Myocyte (in vitro differentiated cells): Measurements from ENCODE around the gene ZNF816. TPM values are rescaled to one million over a fixed set of nuclear protein-coding genes. Genes with fewer than 3 reads are reported as not detected.
"Not testable (repeated sequence)": the region's sequence is repeated elsewhere in the genome, so short reads cannot be mapped to it uniquely, and the experiment has no call there.

Experiments
- DNase-seq: peaks from one replicate; pipeline ENCODE4 v3.0.0-alpha.2; 2012; ENCODE audit warnings: low read depth
- total RNA-seq: library from RNA; depleted of rRNA; stranded (reverse); fragments of >200 nt; gene quantifications from 2 replicates; pipeline ENCODE4 v1.2.3, GENCODE V29; 2014

Gene ZNF816
- total RNA-seq, 1 donor from 2014 or later = 6.2 TPM

DNA sequence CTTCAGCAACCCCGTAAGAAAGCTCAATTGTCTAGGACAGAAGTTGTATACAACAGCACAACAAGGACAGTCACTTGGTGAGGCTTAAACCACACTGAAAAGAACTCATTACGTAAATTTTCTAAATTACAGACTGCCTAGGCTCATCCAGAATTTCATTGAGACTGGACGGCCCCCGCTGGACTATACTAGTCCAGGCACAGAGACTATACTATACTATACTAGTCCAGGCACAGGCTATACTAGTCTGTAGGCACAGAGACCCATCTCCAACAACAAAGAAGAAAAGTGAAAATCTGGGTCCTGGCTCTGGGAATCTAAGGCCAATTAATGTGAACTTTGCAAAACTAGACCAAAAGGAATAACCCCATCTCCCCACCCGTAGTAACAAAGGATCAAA, 700 bp downstream of the ZNF816 start:
- DNase-seq = no peak

DNA sequence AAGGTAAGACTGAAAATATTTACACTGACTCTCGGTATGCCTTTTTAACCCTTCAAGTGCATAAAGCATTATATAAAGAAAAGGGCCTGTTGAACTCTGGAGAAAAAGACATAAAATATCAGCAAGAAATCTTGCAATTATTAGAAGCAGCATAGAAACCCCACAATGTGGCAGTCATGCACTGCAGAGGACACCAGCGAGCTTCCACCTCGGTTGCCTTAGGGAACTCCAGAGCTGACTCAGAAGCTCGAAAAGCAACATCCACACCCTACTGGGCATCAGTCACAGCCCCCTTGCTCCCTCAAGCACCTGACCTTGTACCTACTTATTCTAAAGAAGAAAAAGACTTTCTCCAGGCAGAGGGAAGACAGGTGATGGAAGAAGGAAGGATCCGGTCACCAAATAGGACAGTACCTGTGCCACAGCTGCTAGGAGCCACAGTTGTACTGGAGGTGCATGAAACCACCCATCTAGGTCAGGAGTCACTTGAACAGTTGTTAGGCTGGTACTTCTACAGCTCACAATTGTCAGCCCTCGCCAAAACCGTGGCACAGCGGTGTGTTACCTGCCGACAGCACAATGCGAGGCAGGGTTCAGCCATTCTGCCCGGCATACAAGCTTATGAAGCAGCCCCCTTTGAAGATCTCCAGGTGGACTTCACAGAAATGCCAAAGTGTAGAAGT, 2.9 kb downstream of the ZNF816 start:
- DNase-seq = no peak

DNA sequence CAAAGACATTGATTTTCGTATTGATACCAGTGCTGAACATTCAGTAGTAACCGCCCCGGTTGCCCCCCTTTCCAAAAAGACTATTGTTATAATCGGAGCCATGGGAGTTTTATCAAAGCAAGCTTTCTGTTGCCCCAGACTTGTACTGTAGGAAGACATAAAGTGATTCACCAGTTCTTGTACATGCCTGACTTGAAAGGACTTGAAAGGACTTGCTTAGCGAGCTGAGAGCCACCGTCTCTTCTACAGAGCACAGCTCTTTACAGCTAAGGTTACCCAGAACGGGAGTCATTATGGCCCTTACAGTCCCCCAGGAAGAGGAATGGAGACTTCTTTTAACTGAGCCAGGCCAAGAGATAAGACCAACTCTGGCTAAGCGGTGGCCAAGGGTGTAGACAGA, 5.1 kb downstream of the ZNF816 start:
- DNase-seq = no peak

DNA sequence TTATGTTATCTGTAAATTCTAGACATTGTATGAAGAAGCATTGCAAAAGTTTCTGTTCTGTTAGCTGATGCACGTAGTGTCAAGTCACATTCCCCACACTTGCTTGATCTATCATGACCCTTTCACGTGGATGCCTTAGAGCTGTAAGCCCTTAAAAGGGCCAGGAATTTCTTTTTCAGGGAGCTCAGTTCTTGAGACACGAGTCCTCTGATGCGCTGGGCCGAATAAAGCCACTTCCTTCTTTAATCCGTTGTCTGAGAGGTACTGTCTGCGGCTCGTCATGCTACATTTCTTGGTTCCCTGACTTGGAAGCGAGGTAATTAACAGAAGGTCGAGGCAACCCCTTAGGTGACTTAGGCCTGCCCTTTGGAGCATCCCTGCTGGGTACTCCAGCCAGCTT, 5.8 kb downstream of the ZNF816 start:
- DNase-seq = no peak

DNA sequence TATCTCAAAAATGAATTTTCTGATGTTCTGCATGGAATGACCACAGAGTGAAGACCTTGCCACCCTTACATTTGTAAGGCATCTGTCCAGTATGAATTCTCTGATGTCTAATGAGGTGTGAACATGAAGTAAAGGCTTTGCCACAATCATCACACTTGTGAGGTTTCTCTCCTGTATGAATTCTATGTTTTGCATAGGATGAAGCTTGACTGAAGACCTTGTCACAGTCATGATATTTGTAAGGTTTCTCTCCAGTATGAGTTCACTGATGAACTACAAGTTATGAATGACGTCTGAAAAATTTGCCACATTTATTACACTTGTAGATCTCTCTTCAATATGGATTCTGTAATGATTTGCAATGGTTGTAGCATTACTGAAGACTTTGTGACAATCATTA, 13.3 kb downstream of the ZNF816 start:
- DNase-seq = no peak

DNA sequence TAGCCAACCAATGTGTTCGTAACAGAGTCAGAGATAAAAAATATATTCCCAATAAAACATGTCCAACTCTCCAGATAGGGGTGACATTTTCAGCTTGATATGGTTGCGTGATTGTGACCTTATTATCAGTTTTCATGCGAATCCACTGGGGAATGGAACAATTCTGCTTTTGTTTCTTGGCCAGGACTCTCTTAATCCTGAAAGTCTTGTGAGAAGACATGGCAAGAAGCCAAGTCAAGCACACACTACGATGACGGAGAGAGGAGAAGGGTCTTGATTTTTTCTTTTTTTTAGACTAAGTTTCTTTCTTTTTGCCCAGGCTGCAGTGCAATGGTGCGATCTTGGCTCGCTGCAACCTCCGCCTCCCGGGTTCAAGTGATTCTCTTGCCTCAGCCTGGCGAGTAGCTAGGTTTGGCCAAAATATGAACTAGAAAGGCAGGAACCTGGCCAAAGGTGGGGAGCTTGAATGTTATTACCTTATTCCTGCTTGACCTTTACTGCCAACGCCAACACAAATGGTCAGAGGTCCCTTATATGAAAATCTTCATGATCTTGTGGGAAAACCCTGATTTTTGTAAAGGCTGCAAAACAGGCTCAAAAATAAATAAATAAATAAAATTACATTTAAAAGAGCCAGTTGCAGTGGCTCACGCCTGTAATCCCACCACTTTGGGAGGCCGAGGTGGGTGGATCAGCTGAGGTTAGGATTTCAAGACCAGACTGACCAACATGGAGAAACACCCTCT, 14.5 kb downstream of the ZNF816 start:
- DNase-seq = no peak

DNA sequence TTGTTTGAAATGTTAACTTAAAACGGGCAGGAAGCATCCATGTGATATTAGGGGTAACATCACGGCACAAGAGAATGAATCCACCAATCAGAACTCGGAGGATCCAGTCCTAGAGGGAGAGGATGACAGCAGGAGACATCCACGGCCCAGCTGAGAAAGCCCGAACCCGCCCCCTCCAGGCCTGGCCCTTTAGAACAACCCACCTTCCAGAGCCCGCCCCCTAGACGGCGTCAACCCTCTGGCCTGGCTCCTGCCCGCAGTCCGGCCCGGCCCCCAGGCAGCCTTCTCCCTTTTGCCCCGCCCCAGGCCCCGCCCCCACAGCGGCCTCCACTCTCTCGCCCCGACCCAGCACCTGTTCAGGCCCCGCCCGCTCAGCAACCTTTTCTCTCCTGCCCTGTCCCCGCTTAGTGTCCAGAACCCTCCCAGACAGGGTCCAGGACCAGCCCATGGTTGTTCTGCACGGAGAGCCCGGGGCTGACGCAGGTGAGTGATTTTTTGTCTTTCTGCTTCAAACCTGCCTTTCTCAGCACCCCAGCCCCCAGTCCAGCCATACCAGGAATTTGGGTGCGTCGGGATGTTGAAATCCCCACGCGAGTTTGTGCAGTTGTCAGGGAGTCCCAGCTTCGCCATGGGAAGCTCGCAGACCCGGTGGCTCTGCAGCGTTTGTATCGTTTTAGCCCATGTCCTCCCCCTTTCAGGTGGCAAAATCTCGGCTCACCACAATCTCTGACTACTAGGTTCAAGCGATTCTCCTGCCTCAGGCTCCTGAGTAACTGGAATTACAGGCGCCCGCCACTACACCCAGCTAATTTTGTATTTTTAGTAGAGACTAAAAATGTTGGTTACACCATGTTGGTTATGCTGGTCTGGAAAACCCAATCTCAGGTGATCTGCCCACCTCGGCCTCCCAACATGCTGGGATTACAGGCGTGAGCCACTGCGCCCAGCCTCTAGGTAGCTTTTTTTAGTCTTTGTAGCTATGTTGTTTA, 16.1 kb downstream of the ZNF816 start:
- no peak for DNase-seq

DNA sequence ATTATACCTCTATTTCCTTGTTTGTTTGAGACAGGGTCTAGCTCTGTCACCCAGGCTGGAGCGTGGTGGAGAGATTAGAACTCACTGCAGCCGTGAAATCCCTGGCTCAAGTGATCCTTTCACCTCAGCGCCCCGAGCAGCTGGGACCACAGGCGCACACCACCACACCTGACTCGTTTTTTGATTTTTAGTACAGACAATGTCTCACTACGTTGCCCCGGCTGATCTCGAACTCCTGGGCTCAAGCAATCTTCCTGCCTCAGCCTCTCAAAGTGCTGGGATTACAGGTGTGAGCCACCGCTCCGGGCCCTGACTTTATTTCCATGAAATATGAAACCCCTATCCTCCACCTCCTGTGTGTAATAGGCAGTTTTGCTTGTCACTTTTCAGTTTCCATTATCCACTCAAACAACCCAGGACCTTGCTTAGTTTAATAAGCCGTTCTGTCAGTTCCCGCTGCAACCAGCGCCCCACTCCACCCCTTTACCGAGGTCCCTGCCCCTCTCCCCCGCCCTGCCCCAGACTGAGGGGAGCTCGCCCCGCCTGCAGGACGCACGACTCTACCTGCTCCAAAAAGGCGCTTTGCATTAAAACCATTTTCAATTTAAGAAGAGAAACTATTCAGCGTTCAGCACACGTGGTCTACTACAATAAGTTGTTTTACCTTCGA, 16.9 kb downstream of the ZNF816 start:
- no peak for DNase-seq

DNA sequence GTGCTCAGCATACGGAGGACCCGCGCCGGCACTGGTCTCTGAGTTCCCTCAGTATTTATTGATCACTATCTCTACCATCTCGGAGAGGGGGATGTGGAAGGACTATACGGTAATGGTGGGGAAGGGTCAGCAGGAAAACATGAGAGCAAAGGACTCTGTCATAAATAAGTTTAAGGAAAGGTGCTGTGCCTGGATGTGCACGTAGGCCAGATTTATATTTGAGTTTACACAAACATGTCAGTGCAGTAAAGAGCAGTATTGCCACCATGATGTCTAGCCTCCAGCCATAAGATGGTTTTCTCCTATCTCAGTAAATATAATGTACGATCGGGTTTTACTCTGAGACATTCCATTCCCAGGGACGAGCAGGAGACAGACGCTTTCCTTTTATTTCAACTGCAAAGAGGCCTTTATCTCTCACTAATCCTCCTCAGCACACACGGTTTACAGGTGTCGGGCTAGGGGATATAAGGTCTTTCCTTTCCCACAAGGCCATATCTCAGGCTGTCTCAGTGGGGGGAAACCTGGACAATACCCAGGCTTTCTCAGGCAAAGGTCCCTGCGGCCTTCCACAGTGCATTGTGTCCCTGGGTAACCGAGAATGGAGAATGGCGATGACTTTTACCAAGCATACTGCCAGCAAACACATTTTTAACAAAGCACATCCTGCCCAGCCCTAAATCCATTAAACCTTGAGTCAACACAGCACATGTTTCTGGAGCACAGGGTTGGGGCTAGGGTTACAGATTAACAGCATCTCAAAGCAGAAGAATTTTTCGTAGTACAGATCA, 17.8 kb downstream of the ZNF816 start:
- not testable (repeated sequence) for DNase-seq

DNA sequence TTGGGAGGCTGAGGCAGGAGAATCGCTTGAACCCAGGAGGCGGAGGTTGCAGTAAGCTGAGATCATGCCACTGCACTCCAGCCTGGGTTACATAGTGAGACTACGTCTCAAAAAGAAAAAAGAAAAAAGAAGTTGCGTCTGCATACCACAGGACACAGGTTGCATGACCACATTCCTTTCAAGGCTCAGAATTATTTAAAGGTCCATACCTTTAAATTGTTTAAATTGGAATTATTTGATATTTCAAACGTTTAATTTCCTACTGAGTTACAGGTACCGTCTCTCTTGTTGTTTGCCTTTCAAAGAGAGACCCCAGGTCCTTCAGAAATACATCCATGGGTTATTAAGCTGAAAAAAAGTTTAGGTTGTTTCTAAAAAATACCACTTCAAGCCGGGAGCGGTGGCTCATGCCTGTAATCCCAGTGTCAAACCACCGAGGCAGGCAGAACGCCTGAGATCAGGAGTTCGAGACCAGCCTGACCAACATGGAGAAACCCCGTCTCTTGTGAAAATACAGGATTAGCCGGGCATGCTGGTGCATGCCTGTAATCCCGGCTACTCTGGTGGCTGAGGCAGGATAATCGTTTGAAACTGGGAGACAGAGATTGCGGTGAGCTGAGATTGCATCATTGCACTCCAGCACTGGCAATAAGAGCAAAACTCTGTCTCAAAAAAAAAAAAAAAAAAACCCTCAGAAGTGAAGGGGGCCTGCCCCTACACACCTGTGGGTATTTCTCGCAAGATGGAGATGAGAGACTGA, 18.6 kb downstream of the ZNF816 start:
- DNase-seq = no peak

DNA sequence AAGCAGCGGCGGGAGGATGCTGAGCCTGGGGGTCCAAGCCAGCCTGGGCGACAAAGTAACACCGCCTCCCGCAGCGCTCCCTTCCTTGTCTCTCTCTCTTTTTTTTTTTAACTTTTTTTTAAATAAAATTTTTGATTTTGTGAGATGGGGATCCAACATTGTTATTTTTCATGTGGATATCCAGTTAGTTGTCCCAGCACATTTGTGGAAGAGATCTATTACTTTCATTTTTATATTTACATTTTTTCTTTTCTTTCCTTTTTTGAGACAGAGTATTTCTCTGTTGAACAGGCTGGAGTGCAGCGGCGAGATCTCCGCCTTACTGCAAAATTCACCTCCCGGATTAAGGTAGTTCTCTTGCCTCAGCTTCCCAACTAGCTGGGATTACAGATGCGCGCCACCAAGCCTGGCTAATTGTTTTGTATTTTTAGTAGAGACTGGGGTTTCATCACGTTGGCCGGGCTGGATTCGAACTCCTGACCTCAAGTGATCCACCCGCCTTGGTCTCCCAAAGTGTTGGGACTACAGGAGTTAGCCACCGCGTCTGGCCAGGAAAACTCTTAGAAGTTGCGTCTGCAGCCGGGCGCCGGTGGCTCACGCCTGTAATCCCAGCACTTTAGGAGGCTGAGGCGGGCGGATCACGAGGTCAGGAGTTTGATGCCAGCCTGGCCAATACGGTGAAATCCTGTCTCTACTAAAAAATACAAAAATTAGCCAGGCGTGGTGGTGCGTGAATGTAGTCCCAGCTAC, 19.4 kb downstream of the ZNF816 start:
- no peak for DNase-seq

DNA sequence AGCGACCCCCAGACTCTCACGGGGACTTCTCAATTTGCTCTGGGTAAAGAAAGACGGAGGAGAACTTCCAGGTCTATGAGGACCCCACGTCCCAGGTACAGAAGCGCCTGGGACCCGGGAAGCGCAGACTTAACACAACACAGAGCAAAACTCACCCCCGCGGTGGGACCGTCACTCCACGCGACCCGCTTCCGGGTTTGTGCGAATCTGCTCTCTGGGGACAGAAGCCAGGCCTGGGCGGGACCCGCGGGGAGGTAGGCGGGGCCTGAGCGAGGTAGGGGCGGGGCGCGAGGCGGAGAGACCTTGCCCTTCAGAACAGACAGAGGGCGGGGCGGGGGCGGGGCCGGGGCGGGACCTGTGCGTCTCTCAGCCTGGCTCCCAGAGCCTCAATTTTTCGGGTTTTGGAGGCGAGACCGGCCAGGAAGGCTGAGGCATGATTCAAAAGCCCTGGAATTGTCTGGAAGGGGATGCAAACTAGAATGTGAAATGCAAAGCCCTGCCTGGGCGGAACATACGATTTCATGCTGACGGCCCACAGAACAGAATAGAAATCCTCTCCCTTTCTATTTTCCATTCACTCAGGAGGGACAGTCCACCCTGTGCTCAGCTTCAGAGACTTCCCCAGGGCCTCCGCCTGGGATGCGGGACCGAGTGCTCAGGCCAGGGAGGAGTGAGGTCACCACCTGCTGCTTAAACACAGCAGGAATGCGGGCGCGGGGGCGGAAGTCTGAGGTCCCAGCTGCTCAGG, 20.1 kb downstream of the ZNF816 start:
- peak; percentile 81 for DNase-seq

DNA sequence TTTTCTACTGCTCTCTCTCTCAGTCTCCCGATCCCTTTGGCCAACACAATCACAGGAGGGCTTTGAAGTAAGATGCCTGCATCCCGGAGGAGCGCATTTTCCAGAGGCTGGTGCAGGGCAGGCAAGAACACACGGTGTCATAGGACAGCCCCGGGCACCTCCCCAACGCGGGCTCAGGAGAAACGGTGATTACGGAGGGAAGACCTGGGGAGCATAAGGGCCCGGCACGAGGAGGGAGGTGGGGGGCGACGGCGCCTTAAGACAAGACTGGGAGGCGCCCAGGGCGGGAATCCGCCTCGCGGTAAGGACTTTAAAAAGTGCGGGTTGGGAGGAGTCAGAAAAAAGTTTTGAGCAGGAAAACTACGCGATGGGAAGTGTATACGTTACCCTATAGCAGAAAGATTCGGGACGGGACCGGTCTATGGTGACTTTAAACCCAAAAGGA, 20.7 kb downstream of the ZNF816 start:
- DNase-seq = peak; percentile 26

DNA sequence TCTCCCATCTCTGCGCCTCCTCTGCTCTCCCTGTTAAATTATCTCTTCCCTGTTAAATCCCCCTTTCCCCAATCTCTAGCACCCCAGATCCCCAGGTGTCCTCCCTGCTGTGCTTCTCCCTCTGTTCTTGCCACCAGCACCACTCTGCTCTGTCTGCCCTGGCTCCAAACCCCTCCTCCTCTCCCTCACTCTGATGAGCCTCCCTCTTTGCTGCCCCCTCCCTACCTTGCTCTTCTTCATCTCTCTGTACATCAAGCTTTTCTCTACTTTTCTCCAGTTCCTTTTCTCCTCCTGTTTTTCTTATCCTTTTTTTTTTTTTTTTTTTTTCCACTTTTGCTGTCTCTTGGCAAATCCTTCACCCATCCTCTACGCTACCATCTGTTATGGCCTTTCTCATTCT, 21.2 kb downstream of the ZNF816 start:
- not testable (repeated sequence) for DNase-seq

DNA sequence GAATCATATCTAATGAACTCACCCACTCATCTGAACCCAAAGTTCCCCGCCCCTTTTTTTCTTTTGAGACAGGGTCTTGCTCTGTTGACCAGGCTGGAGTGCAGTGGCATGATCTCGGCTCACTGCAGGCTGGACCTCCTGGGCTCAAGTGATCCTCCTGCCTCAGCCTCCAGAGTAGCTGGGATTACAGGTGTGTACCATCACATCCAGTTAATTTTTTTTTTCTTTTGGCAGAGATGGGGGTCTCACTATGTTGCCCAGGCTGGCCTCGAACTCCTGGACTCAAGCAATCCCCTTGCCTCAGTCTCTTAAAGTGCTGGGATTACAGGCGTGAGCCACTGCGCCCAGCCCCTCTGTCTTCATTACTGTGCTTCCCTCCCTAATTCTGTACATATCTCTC, 21.8 kb downstream of the ZNF816 start:
- not testable (repeated sequence) for DNase-seq

DNA sequence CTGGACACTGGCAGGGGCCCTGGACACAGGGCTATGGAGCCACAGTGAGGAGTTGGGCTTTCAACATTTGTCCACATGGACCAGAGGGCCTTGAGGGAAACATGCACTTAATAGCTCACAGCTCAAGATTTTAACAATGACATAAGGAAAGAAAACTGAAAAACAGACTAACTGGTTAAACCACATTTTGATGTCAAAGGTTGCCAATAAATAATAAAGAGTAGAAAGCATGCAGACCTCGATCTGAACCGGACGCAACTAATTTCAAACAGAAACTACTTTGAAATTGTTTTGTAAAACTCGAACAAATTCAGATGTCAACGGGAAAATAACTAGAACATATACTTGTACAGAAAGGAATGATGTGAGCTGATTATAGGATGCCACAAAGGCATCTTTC, 23.9 kb downstream of the ZNF816 start:
- no peak for DNase-seq

DNA sequence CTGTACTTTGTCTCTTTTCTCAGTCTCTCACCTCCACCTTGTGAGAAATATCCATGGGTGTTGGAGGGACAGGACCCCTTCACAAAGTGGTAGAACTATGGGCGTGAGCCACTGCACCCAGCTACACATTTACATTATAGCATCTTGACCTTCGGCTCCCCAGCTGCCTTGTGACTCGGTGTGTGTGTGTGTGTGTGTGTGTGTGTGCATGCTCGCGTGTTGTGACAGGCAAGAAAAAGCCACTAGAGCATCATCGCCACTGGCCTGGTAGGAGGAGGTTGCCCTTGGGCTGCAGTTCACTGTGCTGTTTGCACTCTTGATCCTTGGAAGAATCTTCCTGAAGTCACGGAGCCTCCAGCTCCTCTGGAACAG, 25.7 kb downstream of the ZNF816 start:
- no peak for DNase-seq
